Panc1 (cell line): ENCODE results near the gene PFKFB4. TPM values are rescaled to one million over a fixed set of nuclear protein-coding genes. Genes with fewer than 3 reads are reported as not detected.

ENCODE experiments used
- ATAC-seq: fragments of 200-7000 bp; cut with Tn5 transposase; 2 replicates; pipeline ENCODE4 v1.9.1; 2020; ENCODE audit warnings: mild to moderate bottlenecking, moderate library complexity
- BruUV-seq: library from RNA; stranded (reverse); fragments of 400-500 nt; replicated peaks from 2 replicates; lab custom pipeline; 2021; lab: Mats Ljungman, UMichigan
- CTCF ChIA-PET: fragments of 300-600 bp; sonication (Branson Sonifier 250); formaldehyde crosslinking; loops from one replicate; lab custom pipeline; 2022; ENCODE audit warnings: antibody characterized with exemption; lab: Charles Lee
- POLR2A ChIA-PET: fragments of 300-600 bp; sonication (Branson Sonifier 250); formaldehyde crosslinking; loops from one replicate; lab custom pipeline; 2022; ENCODE audit warnings: antibody characterized with exemption; lab: Charles Lee
- DNase-seq: peaks from one replicate; pipeline ENCODE4 v3.0.0-alpha.2; 2010; ENCODE audit warnings: low read depth, low spot score
- H3K27ac ChIP-seq: 2 replicates; pipeline ENCODE4 v1.5.1; 2011; ENCODE audit warnings: mild to moderate bottlenecking, low read length, inconsistent platforms
- H3K27me3 ChIP-seq: fragments of 200-500 bp; sonication (Bioruptor generic); 2 replicates; pipeline ENCODE4 v1.6.0; 2014; ENCODE audit warnings: low read length, inconsistent platforms; ENCODE audit not compliant: control insufficient read depth, insufficient read depth
- H3K36me3 ChIP-seq: fragments of 200-500 bp; sonication (Bioruptor generic); 2 replicates; pipeline ENCODE4 v1.5.1; 2014; ENCODE audit warnings: inconsistent platforms, mild to moderate bottlenecking, low read length, moderate library complexity; ENCODE audit not compliant: control insufficient read depth, insufficient read depth
- H3K4me1 ChIP-seq: 2 replicates; pipeline ENCODE4 v1.5.1; 2011; ENCODE audit warnings: inconsistent platforms, mild to moderate bottlenecking, low read length, moderate library complexity; ENCODE audit not compliant: control insufficient read depth, insufficient read depth
- H3K4me3 ChIP-seq, 2 experiments: 2 replicates each; pipeline ENCODE4 v1.5.1; 2011 to 2012; ENCODE audit warnings: low read depth in 2 of 2, low read length in 2 of 2, mild to moderate bottlenecking in 2 of 2, inconsistent platforms in 1 of 2, moderate library complexity in 1 of 2
- H3K9me3 ChIP-seq: fragments of 200-500 bp; sonication (Bioruptor generic); 2 replicates; pipeline ENCODE4 v1.5.1; 2014; ENCODE audit warnings: low read depth, mild to moderate bottlenecking, inconsistent platforms, low read length, moderate library complexity; ENCODE audit not compliant: control insufficient read depth, insufficient read depth
- CTCF ChIP-seq: fragments of 450-650 bp; IDR thresholded peaks from 2 replicates; pipeline ENCODE4 v1.5.1; 2017; ENCODE audit warnings: mild to moderate bottlenecking
- POLR2AphosphoS5 ChIP-seq: IDR thresholded peaks from 2 replicates; pipeline ENCODE4 v1.6.1; 2012; ENCODE audit warnings: mild to moderate bottlenecking, low read depth, low read length, moderate library complexity
- REST ChIP-seq, 2 experiments: IDR thresholded peaks; 2 replicates each; pipeline ENCODE4 v1.6.1; 2011 to 2012; ENCODE audit warnings: low read depth in 2 of 2, control low read depth in 1 of 2, low read length in 1 of 2, mild to moderate bottlenecking in 1 of 2, moderate library complexity in 1 of 2; ENCODE audit not compliant: insufficient read depth in 1 of 2
- SIN3A ChIP-seq: IDR thresholded peaks from 2 replicates; pipeline ENCODE4 v1.6.1; 2012; ENCODE audit warnings: low read depth, mild to moderate bottlenecking, low read length, moderate library complexity, borderline replicate concordance; ENCODE audit not compliant: insufficient read depth
- TCF7L2 ChIP-seq: IDR thresholded peaks from 2 replicates; pipeline ENCODE4 v1.6.1; 2011; ENCODE audit warnings: mild to moderate bottlenecking, low read depth, low read length, inconsistent platforms
- in situ Hi-C: cut with HindIII; loops from 2 replicates; pipeline ENCODE4 v1.10.0; 2016; ENCODE audit warnings: low sequenced_read_pairs, low pct_unique_long_range_greater_than_20kb
- intact Hi-C: fragments of 100-400 bp; cut with micrococcal nuclease; formaldehyde crosslinking; loops from one replicate; pipeline ENCODE4 v1.10.0; 2022; ENCODE audit not compliant: unreplicated experiment
- total RNA-seq: library from RNA; stranded (reverse); gene quantifications from one replicate; pipeline ENCODE4 v1.2.1, GENCODE V29; 2021; ENCODE audit not compliant: unreplicated experiment

Gene PFKFB4
- total RNA-seq, 1 experiment from 2014 or later = 6.0 TPM

GRCh38 chr3:48502121-48502520 is 54.5 kb downstream of the PFKFB4 start:
- no peaks in the 10 kb centered on the region for H3K27me3 ChIP-seq
- CTCF ChIA-PET = no interaction called here
- no peaks in the 10 kb centered on the region for H3K36me3 ChIP-seq
- in situ Hi-C loops = no loop called here
- intact Hi-C loops = no loop called here
- H3K4me1 ChIP-seq = peaks cover 14% of the 10 kb centered on the region
- TF ChIP-seq TCF7L2 (no peak), POLR2AphosphoS5 (no peak), CTCF (no peak), REST (IDR thresholded peaks at IDR 0.05; ENCODE audit: insufficient read depth in 1 of 2, low read depth in 2 of 2, low read length in 1 of 2) (no peak), SIN3A (no peak)
- POLR2A ChIA-PET = no interaction called here
- no peak overlapping the region for H3K27ac ChIP-seq
- DNase-seq = no peak
- H3K9me3 ChIP-seq = no peaks in the 10 kb centered on the region
- no peak for ATAC-seq
- H3K4me3 ChIP-seq = no peak overlapping the region
- no TSS peak for BruUV-seq

GRCh38 chr3:48501196-48501595 is 55.4 kb downstream of the PFKFB4 start:
- Histone ChIP-seq H3K27ac (no peak overlapping the region), H3K36me3 (no peaks in the 10 kb centered on the region), H3K4me1 (peaks cover 13% of the 10 kb centered on the region), H3K9me3 (no peaks in the 10 kb centered on the region), H3K4me3 (no peak overlapping the region), H3K27me3 (no peaks in the 10 kb centered on the region)
- intact Hi-C loops = no loop called here
- CTCF ChIA-PET = interaction anchor here (0.6 kb wide), 2 partner anchors 55 to 170 kb away, joined by 4 read pairs; partner anchors contain the start of gene PFKFB4
- POLR2A ChIA-PET = no interaction called here
- BruUV-seq = no TSS peak
- TF ChIP-seq CTCF = no peak
- no peak for TF ChIP-seq SIN3A
- TF ChIP-seq POLR2AphosphoS5 = no peak
- no peak for TF ChIP-seq REST (IDR thresholded peaks at IDR 0.05; ENCODE audit: insufficient read depth in 1 of 2, low read depth in 2 of 2, low read length in 1 of 2)
- no peak for TF ChIP-seq TCF7L2
- in situ Hi-C loops = no loop called here
- ATAC-seq (no peak), DNase-seq (no peak)
